ENCODE results near the gene MAPK1IP1L.

GRCh38 chr14:55102141-55102621, 50.7 kb downstream of the MAPK1IP1L start:
- no peak for TF ChIP-seq ZNF274 (IDR thresholded peaks at IDR 0.05; ENCODE audit: low read depth, low read length)
- TF ChIP-seq YY1 (IDR thresholded peaks at IDR 0.05; ENCODE audit: insufficient read depth, insufficient read length), result no peak

All from NT2/D1 (cell line).